Right renal cortex interstitium (tissue), 3 donors: Measurements from ENCODE around the gene TRIM9. TPM values are rescaled to one million over a fixed set of nuclear protein-coding genes. Genes with fewer than 3 reads are reported as not detected.
"Not testable (repeated sequence)": the region's sequence is repeated elsewhere in the genome, so short reads cannot be mapped to it uniquely, and the experiment has no call there.

ENCODE experiments used
- DNase-seq, 3 donors: peaks; one replicate each; pipeline ENCODE4 v3.0.0-alpha.2; 2013; ENCODE audit warnings: low read depth in 3 of 3, low spot score in 2 of 3
- polyA plus RNA-seq, 3 donors: library from polyadenylated mRNA; unstranded; fragments of 120-200 nt; gene quantifications; one replicate each; pipeline ENCODE4 v1.2.1, GENCODE V29; 2013; ENCODE audit not compliant: insufficient read length in 3 of 3

The TRIM9 gene
- polyA plus RNA-seq, 3 donors = 1.1 to 2.5 (median 2.1) TPM

DNA sequence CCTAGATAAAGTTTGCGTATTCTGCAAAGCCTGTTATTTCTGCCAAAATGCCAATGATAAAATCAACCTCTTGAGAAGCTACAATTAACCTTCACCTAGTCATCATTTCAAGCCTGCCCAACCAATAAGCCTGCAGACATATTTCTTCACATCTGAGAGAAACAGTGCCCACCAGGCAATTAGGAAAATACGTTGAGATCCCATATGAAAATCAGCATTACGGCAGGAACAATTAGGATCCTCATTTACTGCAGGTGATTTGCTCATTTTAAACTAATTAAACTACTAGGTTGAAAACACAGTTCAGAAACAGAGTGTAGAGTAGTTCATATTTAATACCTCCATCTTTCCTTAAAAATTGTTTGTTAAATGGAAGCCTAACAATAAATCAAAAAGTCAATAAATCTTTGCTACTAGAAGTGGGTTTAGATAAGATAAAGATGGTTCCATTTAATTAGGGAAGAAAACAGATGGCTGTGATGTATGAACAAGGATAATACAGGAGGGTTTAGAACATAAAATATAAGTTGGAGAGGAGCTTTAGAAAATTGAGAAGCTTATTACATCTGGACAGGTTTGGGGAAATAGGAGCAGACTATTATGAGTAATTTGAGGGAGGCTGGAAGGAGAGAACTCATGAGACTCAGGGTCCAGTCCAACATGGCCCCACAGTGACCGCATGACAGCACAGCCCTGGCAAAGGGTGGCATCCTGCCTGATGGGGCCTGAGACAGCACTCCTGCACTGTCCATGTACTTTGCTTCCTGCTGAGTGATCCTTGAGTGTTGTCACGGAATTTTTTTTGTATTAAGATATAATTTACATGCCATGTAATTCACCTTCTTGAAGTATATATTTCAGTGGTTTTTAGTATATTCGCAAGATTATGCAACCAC is 123.8 kb downstream of the TRIM9 start:
- DNase-seq = no peak

- DNase-seq = no peak
These were observed 127.1 kb downstream of the TRIM9 start for GRCh38 chr14:50967790-50968189.

DNA sequence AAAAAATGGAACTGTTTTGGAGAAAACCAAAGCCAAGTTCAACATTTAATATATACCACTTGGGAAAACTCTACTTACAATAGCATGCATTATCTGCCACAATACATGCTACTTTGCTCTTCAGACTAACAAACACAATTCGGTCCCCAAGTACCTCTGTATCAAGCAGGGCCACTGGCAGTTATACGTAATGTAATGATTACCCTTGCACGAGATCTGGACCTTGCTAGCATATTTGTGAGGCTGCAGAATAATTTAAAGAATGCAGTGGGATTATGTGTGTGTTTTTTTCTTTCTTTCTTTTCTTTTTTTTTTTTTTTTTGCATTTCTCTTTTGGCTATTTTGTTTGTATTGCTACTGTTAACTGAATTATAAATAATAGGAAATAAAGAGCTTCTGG is 127.8 kb downstream of the TRIM9 start:
- no peak for DNase-seq

DNA sequence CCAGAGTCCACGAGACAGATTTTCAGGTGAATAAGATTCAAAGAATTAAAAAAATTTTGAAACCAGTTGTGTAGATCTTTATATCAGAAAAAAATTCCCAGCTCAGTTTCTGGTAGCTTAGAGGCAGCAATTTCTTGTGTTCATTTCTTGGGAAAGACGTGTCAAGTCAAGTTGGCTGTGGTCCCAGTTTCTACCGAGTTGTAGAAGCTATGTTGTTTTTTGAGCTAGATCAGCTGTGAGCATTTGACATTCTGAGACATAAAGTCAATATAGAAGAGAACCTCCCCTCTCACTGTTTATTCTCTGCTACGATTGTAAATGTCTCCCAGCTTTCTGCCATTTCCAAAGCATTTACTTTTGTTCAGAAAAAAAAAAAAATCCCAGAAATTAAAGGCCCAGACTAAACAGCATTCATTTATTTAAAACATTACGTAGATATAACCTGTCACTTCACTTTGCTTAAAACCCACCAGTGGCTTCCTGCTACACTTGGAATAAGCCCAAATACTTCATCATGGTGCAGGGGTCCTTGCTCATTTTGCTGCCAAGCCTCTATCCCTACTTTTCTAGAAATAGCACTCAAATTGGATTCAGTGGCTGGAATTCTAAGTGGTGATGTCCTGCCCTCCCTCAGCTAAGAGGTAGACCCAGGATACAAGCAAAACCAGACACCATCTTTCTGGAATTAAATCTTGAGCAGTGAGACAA is 130.1 kb downstream of the TRIM9 start:
- peak; percentile 86 to 88 (median 88) for DNase-seq

DNA sequence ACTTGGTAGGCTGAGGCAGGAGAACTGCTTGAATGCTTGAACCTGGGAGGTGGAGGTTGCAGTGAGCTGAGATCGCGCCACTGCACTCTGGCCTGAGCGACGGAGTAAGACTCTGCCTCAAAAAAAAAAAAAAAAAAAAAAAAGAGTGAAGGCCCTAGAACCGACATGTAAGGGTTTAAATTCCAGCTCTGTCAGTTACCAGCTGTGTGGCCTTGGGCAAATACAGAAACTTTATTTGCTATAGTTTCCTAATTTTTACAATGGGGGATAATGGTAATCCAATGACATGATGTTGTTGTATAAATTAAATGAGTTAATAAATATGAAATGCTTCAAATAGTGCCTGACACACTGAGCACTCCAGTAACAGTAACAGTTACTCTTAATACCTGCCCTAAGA is 131.0 kb downstream of the TRIM9 start:
- DNase-seq = no peak

- peak; percentile 56 to 79 (median 73) for DNase-seq
These were observed 133.2 kb downstream of the TRIM9 start for GRCh38 chr14:50961605-50962221.

DNA sequence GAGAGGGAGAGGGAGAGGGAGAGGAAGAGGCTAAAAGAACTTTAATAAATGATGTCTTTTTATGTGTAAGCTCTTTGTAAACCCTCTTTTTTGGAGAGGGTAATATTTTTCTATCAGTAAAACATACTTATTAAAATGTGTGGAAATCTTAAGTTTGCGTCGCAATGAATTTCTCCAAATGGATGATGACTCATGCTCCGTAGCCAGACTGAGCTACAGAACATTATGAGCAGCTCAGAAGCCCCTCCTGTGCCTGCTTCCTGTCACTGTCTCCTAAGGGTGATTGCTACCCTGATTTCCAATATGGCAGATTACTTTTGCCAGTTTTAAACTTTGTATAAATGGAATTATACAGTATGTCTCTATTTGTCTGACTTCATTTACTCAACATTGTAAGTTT is 137.6 kb downstream of the TRIM9 start:
- DNase-seq = no peak

DNA sequence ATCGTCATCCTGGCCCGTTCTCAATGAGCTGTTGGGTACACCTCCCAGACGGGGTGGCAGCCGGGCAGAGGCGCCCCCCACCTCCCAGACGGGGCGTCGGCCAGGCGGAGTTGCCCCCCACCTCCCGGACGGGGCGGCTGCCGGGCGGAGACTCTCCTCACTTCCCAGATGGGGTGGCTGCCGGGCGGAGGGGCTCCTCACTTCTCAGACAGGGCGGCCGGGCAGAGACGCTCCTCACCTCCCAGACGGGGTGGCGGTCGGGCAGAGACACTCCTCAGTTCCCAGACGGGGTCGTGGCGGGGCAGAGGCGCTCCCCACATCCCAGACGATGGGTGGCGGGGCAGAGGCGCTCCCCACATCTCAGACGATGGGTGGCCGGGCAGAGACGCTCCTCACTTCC is 138.5 kb downstream of the TRIM9 start:
- DNase-seq = not testable (repeated sequence)

DNA sequence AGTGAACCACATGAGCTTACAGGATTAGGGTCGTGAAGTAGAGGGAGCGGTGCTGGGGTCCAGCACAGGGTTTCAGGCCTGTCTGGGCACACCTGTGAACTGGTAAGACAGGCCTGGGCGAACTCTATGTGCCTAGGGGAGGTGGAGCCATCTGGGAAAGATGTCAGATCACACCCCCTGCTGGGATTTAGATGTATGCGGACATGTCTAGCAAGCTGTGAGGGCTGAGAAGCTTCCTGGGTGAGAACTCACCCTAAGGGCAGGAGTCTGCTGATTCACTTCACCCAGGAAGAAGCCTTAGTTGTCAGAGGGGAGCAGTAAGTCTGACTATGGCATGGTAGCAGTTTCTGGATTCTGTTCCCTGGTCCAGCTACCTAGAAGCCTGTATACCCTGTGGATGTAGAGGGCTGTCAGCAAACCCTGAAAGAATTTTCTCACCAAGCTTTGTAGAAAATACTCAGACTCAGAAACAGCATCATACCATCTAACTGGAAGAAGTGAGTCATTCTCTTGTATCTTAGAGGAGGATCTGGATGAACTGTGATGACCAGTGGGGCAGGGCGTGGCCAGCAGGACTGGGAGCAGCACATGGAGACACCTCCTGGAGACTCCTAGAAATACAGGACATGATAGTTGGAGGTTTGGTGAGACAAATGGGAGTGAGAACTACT is 139.4 kb downstream of the TRIM9 start:
- no peak for DNase-seq

- no peak for DNase-seq
These were observed 140.0 kb downstream of the TRIM9 start for GRCh38 chr14:50954811-50955372.

DNA sequence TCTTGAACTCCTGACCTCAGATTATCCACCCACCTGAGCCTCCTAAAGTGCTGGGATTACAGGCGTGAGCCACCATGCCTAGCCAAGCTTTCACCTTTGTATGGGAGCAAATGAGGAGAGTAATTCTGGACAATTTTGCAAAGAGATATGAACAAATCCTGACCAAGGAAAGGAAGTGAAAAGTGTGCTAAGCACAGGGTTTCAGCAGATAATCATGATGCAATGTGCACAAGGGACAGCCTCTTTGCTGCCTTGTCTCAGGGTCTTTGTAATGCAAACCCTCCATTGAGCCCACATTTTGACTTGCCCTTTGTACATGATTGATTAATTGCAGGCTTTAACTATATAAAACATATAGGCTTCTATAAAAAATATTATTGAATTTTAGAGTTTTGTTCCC is 141.4 kb downstream of the TRIM9 start:
- no peak for DNase-seq

DNA sequence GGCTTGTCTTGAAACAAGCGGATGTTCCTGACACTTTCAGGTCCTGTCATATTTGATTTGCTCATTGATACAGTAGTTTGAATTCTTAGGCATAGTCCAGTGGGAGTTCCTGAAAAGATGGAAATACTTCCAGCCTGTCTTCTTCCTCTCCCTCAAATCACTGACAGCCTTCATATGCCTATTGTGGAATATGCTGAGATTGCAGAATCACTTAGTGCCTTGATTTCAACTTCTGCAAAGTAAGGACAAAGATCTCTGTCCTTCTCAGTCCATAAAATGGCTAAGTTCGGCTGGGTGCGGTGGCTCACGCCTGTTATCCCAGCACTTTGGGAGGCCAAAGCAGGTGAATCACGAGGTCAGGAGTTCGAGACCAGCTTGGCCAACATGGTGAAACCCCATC is 143.9 kb downstream of the TRIM9 start:
- DNase-seq = no peak

- DNase-seq = no peak
These were observed 146.7 kb downstream of the TRIM9 start for GRCh38 chr14:50948205-50948604.

DNA sequence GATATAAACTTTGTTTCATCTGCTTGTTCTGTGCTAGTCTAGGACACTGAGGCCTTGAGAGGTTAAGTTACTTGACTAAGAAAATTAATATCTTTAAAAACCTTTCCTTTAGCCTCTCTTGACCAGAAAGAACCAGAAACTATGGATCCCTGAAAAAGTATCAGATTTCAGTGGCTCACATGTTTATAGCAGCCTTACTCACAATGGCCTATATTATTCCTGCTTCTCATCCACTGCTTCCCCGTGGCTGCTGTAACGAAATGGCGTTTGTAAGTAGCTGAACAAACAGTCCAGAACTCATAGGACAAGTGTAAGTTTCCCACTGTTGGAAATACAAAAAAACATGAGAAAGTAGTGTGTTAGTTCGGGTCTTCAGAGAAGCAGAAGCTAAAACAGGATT is 147.5 kb downstream of the TRIM9 start:
- DNase-seq = no peak

- no peak for DNase-seq
These were observed 148.5 kb downstream of the TRIM9 start for GRCh38 chr14:50946234-50946935.

GRCh38 chr14:50944647-50945413 is 150.1 kb downstream of the TRIM9 start:
- no peak for DNase-seq

DNA sequence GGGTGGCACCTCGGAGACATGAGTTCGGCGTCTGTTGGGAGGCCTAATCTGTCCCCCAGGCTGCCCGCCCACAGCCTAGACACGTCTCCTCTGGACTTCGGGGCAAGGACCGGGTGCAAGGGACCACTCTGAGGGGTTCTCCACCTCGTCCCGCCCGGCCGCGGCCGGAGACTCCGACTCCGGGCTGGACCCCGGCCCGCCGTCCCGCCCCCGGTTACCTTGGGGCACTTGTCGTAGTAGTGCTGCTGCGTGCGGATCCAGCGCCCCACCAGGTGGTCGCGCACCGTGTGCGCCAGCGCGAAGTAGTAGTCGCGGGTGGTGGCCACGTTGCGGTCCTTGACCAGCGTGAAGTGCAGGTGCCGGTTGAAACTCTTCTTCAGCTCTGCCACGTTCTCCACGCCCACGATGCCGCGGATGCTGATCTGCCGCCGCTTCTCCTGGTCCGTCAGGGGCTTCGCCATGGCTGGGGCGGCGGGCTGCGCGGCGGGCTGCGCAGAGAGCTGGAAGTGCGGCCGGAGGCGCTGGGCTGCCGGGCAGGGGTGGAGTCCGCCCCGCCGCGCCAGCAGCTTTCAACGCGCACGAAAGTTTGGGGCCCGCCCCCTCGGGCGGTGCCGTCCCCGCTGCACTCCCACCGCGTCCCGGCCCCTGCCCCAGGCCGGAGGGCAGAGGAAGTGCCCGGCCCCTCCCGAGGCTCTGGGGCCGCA is 150.8 kb downstream of the TRIM9 start, which contains the start of gene PYGL:
PYGL (minus strand) TSS at position 541 of the 704 bp plus-strand sequence; CDS start at position 461, 80 bp downstream.
- DNase-seq = no peak

DNA sequence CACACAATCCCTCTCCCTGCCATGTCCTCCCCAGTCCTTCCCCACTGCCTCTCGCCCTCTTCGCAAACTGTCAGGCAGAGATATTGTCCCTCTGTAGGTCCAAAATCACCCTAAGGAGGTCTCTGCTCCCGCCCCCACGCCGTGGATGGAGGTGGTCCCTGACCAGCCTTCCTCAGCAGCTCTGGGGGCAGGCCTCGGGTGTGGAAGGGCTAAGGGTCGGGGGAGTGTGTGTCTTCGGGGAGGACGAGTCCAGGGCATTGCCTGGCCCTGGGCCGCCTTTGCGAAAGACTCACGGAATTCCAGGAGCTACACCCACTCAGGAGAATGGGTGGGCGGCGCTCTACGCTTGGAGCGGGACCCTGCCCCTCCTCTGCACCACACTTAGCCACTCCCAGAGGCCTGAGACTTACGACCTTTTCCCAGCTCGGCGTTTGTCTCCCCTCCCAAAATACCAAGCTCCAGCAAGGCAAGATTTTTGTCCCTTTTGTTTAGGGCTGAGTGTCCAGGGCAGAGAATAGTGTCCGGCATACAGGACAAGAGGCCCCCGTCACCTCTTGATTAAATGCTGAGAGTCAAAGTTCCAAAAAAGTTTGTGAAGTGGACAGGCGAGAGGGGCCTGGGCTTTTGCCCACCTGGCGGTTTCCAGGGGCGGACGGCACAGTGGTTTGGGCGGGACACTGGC is 151.5 kb downstream of the TRIM9 start:
- DNase-seq = no peak
